Inferior parietal cortex (tissue), 1 donor: ENCODE results near the gene TMIGD3.
"Not testable (repeated sequence)": the region's sequence is repeated elsewhere in the genome, so short reads cannot be mapped to it uniquely, and the experiment has no call there.

Experiments
- DNase-seq: peaks from one replicate; pipeline ENCODE4 v3.0.0-alpha.2; 2016; ENCODE audit errors: extremely low spot score

TMIGD3 gene

DNA sequence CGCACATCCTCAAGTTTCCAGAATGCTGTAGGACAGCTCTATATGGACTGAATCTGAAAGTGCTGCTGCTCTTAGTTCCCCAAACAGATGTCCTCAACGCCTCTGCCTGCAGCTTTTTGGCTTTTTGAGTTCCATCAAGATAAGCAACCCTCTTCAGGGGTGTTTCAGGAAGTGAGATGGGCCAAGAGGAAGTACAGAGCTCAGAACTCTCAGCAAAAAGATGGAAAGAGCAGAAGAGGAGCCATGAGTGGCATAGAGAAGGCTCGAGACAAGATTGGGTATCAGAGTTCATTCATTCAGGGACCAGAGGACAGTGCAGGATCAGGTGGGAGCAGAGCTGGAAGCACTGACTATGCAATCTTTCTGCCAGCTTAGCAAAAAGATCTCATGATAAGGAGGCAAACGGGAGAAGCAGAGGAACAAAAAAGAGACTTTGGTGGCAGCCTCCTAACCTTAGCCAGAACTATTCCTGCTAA is at the start of gene TMIGD3, which contains the start of gene ADORA3:
TMIGD3 (minus strand) TSS at position 49 of the 476 bp plus-strand sequence. CDS start 279 bp downstream, outside the sequence.
ADORA3 (minus strand) TSS at position 49 of the 476 bp plus-strand sequence. CDS start 279 bp downstream, outside the sequence.
- no peak for DNase-seq

- DNase-seq: no peak
Observed at GRCh38 chr1:111553196-111553595, 49.8 kb upstream of the TMIGD3 start.

DNA sequence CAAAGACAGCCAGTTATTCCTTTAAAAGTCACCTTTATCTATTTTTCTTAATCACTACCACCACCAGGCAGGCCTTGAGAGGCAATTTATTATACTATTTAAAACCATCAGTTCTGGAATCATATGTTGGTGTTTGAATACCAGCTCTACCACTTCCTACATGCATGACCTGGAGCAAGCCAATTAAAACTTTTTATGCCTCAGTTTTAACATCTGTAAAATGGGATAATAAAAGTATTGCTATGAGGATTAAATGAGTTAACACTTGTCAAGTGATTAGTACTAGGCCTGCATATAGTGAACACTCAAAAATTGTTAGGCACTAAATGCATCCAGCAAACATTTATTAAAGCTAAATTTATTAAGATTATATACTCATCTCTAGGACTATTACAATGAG is 49.2 kb upstream of the TMIGD3 start:
- no peak for DNase-seq

GRCh38 chr1:111551623-111552411 is 48.4 kb upstream of the TMIGD3 start:
- DNase-seq: no peak

DNA sequence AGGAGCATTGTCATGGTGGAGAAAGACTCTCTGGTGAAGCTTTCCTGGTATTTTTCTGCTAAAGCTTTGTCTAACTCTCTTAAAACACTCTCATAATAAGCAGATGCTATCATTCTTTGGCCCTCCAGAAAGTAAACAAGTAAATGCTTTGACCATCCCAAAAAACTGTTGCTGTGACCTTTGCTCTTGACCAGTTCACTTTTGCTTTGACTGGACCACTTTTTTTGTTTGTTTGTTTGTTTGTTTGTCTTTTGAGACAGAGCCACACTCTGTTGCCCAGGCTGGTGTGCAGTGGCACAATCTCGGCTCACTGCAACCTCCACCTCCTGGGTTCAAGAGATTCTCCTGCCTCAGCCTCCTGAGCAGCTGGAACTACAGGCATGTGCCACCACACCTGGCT is 44.4 kb upstream of the TMIGD3 start:
- not testable (repeated sequence) for DNase-seq

DNA sequence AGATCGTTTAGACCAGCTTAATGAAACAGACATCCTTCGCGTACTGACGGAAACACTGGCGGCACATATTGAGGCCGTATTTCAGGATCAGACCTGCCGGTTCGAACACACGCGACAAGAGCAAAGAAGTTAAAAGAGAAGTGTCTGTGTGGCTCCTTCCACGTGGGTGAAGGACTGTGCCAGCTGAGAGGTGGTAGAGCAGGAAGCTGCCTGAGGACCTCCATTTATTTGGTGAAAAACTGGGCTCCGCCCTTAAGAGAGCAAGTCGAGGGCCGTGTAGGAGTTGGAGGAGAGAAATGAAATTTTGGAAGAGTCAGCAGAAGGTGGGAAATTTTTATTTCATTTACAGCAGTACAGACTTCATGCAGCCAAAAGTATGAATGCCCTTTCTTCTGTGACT is 38.8 kb upstream of the TMIGD3 start:
- no peak for DNase-seq

- DNase-seq: no peak
Observed at GRCh38 chr1:111541721-111542120, 38.3 kb upstream of the TMIGD3 start.

DNA sequence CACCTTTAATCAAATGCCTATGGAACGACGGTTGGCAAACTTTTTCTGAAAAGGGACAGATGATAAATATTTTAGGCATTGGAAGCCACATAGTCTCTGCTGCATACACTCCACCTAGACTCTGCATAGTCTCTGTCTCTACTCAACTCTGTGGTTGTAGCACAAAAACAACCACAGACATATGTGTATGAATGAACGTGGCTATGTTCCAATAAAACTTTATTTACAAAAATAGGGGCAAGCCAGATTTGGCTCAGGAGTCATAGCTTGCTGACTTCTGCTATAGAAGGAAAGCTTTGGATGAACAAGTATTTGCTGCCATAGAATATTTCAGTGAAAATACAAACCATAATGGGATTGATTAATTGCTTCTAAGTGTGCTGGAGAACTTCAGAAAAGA is 37.5 kb upstream of the TMIGD3 start:
- no peak for DNase-seq

DNA sequence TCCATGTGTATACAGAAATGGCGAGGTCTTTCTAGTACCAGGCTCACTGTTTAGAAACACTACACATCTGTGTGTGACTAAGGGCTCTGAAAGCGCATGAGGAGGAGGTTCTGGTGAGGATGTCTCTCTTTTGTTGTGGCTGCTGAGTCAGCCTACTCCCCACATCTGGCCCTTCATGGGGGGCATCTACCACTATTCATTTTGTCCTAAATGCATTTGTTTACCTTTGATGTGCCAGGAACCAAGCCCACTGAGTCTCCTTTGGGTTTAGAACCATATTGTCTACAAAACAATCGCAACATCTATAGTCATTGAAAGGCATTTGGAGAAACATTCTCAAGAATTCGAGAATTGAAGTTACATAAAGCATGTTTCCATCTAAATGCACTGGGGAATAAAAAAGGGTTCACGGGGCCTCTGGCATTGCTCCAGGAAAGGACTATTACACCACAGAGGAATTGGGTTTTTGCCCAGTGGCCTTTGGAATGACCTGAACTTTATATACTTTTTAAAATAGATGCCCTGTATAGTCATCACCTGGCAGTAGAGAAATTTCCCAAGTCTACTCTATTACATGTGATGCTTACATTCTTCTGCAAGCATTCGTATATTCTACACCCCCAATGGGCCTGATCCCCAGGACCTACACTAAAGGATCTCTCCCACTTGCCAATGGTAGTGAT is 35.1 kb upstream of the TMIGD3 start:
- DNase-seq: no peak

GRCh38 chr1:111535256-111536191 is 32.1 kb upstream of the TMIGD3 start:
- DNase-seq: peak; percentile 45

- no peak for DNase-seq
Observed at GRCh38 chr1:111520053-111520452, 16.6 kb upstream of the TMIGD3 start.

DNA sequence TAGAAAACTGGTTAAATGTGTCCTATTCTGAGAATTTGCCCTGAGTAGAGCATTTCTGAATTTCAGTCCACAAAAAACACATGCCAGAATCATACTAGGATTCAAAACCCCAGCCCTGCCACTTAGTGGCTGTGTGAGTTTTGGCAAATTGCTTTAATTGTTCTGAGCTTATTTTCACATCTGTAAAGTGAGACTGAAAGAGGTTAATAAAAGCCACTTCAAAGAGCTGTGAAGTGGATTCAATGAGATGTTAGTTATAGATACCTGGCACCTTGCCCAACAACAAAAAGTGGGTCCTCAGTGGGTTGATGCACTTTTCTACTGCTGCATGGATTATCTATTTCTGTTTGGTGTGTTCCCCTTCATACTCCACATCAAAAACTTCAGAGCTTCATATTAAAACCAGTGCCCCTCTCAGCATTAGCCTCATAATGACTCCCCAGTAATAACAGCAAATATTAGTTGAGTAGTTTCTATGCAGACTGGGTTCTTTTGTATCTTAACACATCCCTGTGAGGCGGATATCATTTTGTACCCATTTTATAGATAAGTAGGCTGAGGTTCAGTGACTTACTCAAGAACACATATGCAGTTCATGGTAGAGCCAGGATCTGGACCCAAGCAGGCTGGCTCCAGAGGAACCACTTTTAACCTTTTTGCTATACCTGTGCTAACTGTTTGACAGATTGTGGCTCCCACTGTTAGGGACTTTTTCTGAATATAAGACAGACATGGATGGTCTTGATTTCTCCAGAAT is 14.2 kb upstream of the TMIGD3 start:
- DNase-seq: no peak

DNA sequence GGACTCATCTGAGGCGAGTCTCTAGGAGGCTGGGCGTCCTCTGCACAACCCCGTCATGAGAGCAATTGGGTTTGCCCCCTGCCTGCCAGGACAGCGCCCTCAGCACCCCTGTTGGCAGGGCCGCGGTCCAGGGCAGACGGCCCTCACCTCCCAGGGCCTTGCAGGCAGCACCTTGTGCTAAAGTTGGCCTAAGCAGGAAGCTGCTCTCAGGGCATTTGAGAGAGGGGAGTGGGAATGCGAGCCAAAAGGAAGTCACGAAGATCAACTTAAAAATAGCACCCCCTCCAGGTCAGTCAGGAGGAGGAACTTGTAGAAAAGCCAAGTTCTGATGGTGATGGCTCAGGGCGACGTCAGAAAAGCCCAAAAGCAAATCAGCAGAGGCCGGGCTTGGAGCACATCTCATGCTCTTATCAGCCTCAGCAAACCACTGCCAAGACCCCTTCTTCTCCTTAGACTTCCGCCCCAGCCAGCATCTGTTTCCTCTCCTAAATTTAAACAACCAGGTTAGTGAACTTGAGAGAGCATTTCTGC is 12.6 kb upstream of the TMIGD3 start:
- DNase-seq: no peak

- no peak for DNase-seq
Observed at GRCh38 chr1:111515291-111516004, 12.0 kb upstream of the TMIGD3 start.

GRCh38 chr1:111513410-111514020 is 10.1 kb upstream of the TMIGD3 start:
- DNase-seq: peak; percentile 73

DNA sequence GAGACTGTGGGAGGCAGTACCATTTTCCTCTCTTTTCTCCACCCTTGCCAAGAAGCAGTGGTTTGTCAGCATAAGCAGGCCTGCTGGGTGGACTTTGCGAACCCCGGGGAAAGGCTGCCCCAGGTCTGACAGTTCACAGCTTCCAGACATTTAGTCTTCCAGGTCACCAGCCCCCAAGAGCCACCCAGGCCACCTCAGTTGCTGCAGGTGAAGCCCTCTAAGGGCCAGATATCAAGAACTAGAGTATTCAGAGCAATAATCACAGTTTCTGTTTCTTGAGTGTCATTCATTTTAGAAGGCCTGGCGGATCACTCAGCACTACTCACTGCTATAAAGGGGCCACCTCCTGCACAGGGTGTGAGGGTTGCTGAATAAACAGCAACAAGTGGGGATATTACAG is 9.5 kb upstream of the TMIGD3 start:
- DNase-seq: no peak

GRCh38 chr1:111512132-111512889 is 8.9 kb upstream of the TMIGD3 start:
- no peak for DNase-seq

DNA sequence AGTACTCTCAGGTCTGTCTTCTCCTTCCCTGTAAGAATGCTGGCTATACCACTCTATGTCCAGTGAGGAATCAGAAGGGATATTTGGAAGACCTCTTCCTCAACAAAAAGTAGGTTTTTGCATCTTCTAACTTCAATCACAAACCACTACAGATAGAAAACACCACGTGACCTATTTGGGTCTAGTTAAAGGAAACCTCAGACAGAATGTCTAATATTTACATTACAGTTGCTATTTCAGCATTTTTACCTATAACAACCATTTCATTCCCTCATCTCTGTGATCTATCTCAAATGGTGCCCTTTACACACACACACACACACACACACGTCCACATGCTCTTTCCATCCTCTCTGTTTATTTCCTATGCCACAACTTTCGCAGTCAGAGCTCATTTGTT is 7.9 kb upstream of the TMIGD3 start:
- DNase-seq: no peak

DNA sequence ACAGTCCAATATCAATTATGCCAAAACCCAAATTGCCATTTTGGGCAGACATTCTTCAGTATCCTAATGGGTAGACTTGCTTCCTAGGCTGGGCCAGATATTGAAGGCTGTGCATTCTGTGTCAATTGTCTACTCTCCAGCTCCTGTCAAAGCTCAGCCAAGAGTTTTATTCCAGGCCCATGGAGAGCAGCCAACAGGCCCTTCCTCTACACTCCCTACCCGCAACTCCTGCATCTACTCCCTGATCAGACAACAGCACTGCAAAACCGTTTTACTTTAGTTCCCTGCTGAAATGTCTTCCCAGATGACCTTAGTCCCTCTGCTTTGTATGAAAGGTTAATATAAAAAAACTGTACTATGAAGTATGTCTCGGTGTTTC is 6.6 kb upstream of the TMIGD3 start:
- DNase-seq: no peak
